KMS-11 (cell line): Measurements from ENCODE around the gene SBK2.

ENCODE experiments used
- H2AFZ ChIP-seq: fragments of 200-600 bp; sonication (generic); 2 replicates; pipeline ENCODE4 v1.6.1; 2016; ENCODE audit warnings: antibody characterized with exemption, mixed run types, low read depth
- H3K27ac ChIP-seq: fragments of 200-600 bp; sonication (generic); 2 replicates; pipeline ENCODE4 v1.6.1; 2016; ENCODE audit warnings: mild to moderate bottlenecking, mixed run types
- H3K27me3 ChIP-seq: fragments of 200-600 bp; sonication (generic); 2 replicates; pipeline ENCODE4 v1.6.1; 2017; ENCODE audit warnings: mild to moderate bottlenecking, low read depth, mixed run types, moderate library complexity; ENCODE audit not compliant: insufficient read depth
- H3K36me3 ChIP-seq: fragments of 200-600 bp; sonication (generic); 2 replicates; pipeline ENCODE4 v1.6.1; 2017; ENCODE audit warnings: mild to moderate bottlenecking, mixed run types; ENCODE audit not compliant: insufficient read depth
- H3K4me1 ChIP-seq: fragments of 200-600 bp; sonication (generic); 2 replicates; pipeline ENCODE4 v1.6.1; 2016; ENCODE audit warnings: mild to moderate bottlenecking, low read depth, mixed run types; ENCODE audit not compliant: poor library complexity, severe bottlenecking
- H3K4me2 ChIP-seq: fragments of 200-600 bp; sonication (generic); 2 replicates; pipeline ENCODE4 v1.7.0; 2016; ENCODE audit warnings: mild to moderate bottlenecking, mixed run types
- H3K4me3 ChIP-seq: fragments of 200-600 bp; sonication (generic); IDR thresholded peaks from 2 replicates; pipeline ENCODE4 v1.6.1; 2017; ENCODE audit warnings: low read depth, low read length, mixed read lengths; ENCODE audit not compliant: insufficient read depth
- H3K79me2 ChIP-seq: fragments of 200-600 bp; sonication (generic); 2 replicates; pipeline ENCODE4 v1.6.1; 2016; ENCODE audit warnings: low read depth, mixed run types; ENCODE audit not compliant: insufficient read depth
- H3K9ac ChIP-seq: fragments of 200-600 bp; sonication (generic); 2 replicates; pipeline ENCODE4 v1.6.1; 2016; ENCODE audit warnings: mild to moderate bottlenecking, mixed run types
- H4K20me1 ChIP-seq: fragments of 200-600 bp; sonication (generic); 2 replicates; pipeline ENCODE4 v1.6.1; 2016; ENCODE audit warnings: mild to moderate bottlenecking, mixed run types; ENCODE audit not compliant: insufficient read depth
- CTCF ChIP-seq: fragments of 200-600 bp; sonication (generic); conservative IDR thresholded peaks from 2 replicates; pipeline ENCODE4 v1.6.1; 2017; ENCODE audit warnings: low read depth, mild to moderate bottlenecking, antibody characterized with exemption, low read length, moderate library complexity, mixed read lengths

SBK2 gene

DNA sequence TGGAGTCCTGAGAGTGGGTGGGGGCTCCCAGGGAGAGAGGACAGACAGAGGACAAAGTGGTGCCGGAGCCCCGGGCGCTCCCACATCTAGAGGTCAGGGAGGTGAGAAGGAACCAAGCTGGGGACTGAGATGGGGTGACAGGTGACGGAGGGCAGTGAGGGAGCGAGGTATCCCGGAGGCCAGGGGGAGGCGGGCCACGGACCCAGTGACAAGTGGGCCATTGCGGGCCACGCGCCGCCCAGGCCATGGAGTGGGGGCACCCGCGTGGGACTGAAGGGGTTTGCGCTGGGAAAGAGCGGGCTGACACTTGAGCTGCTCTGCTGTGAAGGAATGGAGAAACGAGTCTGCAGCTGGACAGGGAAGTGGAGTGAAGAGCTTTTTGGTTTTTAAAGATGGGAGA, 57.9 kb downstream of the SBK2 start:
- Histone ChIP-seq H3K27ac (no peak overlapping the region), H3K4me3 (no peak overlapping the region), H3K36me3 (no peaks in the 10 kb centered on the region), H3K9ac (no peak overlapping the region), H3K4me1 (peaks cover 21% of the 10 kb centered on the region), H2AFZ (no peak overlapping the region), H4K20me1 (no peaks in the 10 kb centered on the region), H3K79me2 (peaks cover 11% of the 10 kb centered on the region; the same call in 1 of the 2 replicates), H3K4me2 (no peak overlapping the region), H3K27me3 (no peaks in the 10 kb centered on the region)
- TF ChIP-seq CTCF = no peak
